Cardiac muscle cell (in vitro differentiated cells and primary cell): ENCODE results near the gene NUP205. TPM values are rescaled to one million over a fixed set of nuclear protein-coding genes. Genes with fewer than 3 reads are reported as not detected.

ENCODE experiments used
- DNase-seq, 2 donors: peaks; one replicate each; pipeline versions ENCODE4 v3.0.0 to v3.0.0-alpha.2; 2010 to 2017; ENCODE audit warnings: low read depth in 1 of 2, low spot score in 1 of 2
- H3K27ac ChIP-seq: fragments of 200-600 bp; sonication (generic); 2 replicates; pipeline ENCODE4 v1.5.1; 2016
- H3K27me3 ChIP-seq: fragments of 200-600 bp; sonication (generic); 2 replicates; pipeline ENCODE4 v1.6.0; 2016; ENCODE audit warnings: control low read depth
- H3K36me3 ChIP-seq: fragments of 200-600 bp; sonication (generic); 2 replicates; pipeline ENCODE4 v1.5.1; 2016; ENCODE audit warnings: control low read depth
- H3K4me1 ChIP-seq: fragments of 200-600 bp; sonication (generic); 2 replicates; pipeline ENCODE4 v1.8.1; 2017; ENCODE audit warnings: low read depth, mild to moderate bottlenecking, mixed run types
- H3K4me3 ChIP-seq: fragments of 200-600 bp; sonication (generic); 2 replicates; pipeline ENCODE4 v1.5.1; 2016; ENCODE audit warnings: mild to moderate bottlenecking
- H3K9me3 ChIP-seq: fragments of 200-600 bp; sonication (generic); 2 replicates; pipeline ENCODE4 v1.5.1; 2017; ENCODE audit warnings: low read depth, mild to moderate bottlenecking, control low read depth
- CTCF ChIP-seq: IDR thresholded peaks from 2 replicates; pipeline ENCODE4 v1.5.1; 2012; ENCODE audit warnings: low read depth, mild to moderate bottlenecking, low read length
- polyA plus RNA-seq: library from polyadenylated mRNA; unstranded; fragments of >200 nt; fragmentation: Nextera tagmentation; extraction: Ambion mirVana; gene quantifications from 2 replicates; pipeline ENCODE4 v1.2.1, GENCODE V29; 2016
- total RNA-seq: library from RNA; depleted of rRNA; stranded (reverse); fragments of >200 nt; gene quantifications from 2 replicates; pipeline ENCODE4 v1.2.3, GENCODE V29; 2016

NUP205 gene
- total and polyA plus RNA-seq, 2 experiments from 2014 or later, result 21.8 to 33.9 TPM

- Histone ChIP-seq H3K36me3 (peaks cover 44% of the 10 kb centered on the region), H3K27me3 (no peaks in the 10 kb centered on the region), H3K9me3 (no peaks in the 10 kb centered on the region), H3K27ac (no peak overlapping the region), H3K4me3 (no peak overlapping the region), H3K4me1 (no peaks in the 10 kb centered on the region)
- peak; percentile 65 for TF ChIP-seq CTCF
- DNase-seq, result peak; percentile 63 to 70
Observed at GRCh38 chr7:135645296-135645904, 87.7 kb downstream of the NUP205 start.

DNA sequence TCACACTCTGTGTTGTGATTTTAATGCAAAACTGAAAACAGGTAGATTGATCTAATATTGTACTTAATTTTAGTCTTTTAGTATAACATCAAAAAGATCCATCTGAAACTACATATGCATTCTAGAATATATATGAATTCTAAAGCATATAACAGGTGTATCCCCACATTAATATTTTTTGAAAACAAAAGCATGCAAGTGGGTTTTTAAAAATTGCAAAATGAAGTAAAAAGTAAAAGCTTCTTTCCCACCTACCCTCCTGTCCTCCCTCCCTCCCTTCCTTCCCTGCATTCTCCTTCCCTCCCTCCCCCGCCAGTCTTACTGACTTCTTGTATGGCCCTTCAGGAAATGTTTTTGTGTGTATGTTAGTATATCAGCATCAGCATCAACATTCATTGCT is 90.0 kb downstream of the NUP205 start:
- H3K27ac ChIP-seq, result no peak overlapping the region
- DNase-seq, result no peak
- H3K4me3 ChIP-seq, result no peak overlapping the region
- H3K27me3 ChIP-seq, result no peaks in the 10 kb centered on the region
- no peak for TF ChIP-seq CTCF
- no peaks in the 10 kb centered on the region for H3K9me3 ChIP-seq
- H3K36me3 ChIP-seq, result peaks cover 42% of the 10 kb centered on the region
- no peaks in the 10 kb centered on the region for H3K4me1 ChIP-seq

GRCh38 chr7:135648235-135648634 is 90.5 kb downstream of the NUP205 start:
- TF ChIP-seq CTCF, result no peak
- peaks cover 37% of the 10 kb centered on the region for H3K36me3 ChIP-seq
- H3K27ac ChIP-seq, result no peak overlapping the region
- no peak for DNase-seq
- no peaks in the 10 kb centered on the region for H3K4me1 ChIP-seq
- H3K4me3 ChIP-seq, result no peak overlapping the region
- H3K27me3 ChIP-seq, result no peaks in the 10 kb centered on the region
- no peaks in the 10 kb centered on the region for H3K9me3 ChIP-seq

GRCh38 chr7:135650831-135651573 is 93.3 kb downstream of the NUP205 start:
- H3K4me3 ChIP-seq, result no peak overlapping the region

More at GRCh38 chr7:135650831-135651573, 93.3 kb downstream of the NUP205 start:
- Histone ChIP-seq H3K36me3 (peaks cover 22% of the 10 kb centered on the region), H3K4me1 (no peaks in the 10 kb centered on the region), H3K27ac (peak overlapping the region; percentile 53), H3K9me3 (no peaks in the 10 kb centered on the region), H3K27me3 (no peaks in the 10 kb centered on the region)
- DNase-seq, result peak; percentile 14 to 83
- no peak for TF ChIP-seq CTCF
